ACHN (cell line): ENCODE results near the gene TP53BP2.
A peak's percentile ranks its signal among the peaks of the same experiment; 100 is the strongest.
"Not testable (repeated sequence)": the region's sequence is repeated elsewhere in the genome, so short reads cannot be mapped to it uniquely, and the experiment has no call there.

Experiments used
- DNase-seq: peaks from one replicate; pipeline ENCODE4 v3.0.0-alpha.2; 2015
- in situ Hi-C: cut with HindIII; loops from 2 replicates; pipeline ENCODE4 v1.10.0; 2017; ENCODE audit warnings: low sequenced_read_pairs, low pct_ligation_motif_present, low pct_unique_long_range_greater_than_20kb

The TP53BP2 gene

GRCh38 chr1:223811634-223812101, 34.1 kb downstream of the TP53BP2 start:
- DNase-seq: peak; percentile 74
- in situ Hi-C loops: no loop called here

GRCh38 chr1:223810586-223810985, 35.2 kb downstream of the TP53BP2 start:
- in situ Hi-C loops: no loop called here
- DNase-seq: peak; percentile 23

GRCh38 chr1:223809905-223810304, 35.8 kb downstream of the TP53BP2 start:
- in situ Hi-C loops: not testable (repeated sequence)
- peak; percentile 44 for DNase-seq

- in situ Hi-C loops: no loop called here
- no peak for DNase-seq
Observed at GRCh38 chr1:223803211-223803610, 42.5 kb downstream of the TP53BP2 start.

GRCh38 chr1:223802602-223803001, 43.1 kb downstream of the TP53BP2 start:
- in situ Hi-C loops: no loop called here
- no peak for DNase-seq

GRCh38 chr1:223802032-223802431, 43.7 kb downstream of the TP53BP2 start:
- in situ Hi-C loops: no loop called here
- no peak for DNase-seq

GRCh38 chr1:223796210-223796609, 49.5 kb downstream of the TP53BP2 start:
- in situ Hi-C loops: no loop called here
- DNase-seq: no peak

GRCh38 chr1:223794136-223794880, 51.4 kb downstream of the TP53BP2 start:
- in situ Hi-C loops: no loop called here
- DNase-seq: no peak

GRCh38 chr1:223793716-223794115, 52.0 kb downstream of the TP53BP2 start:
- no peak for DNase-seq
- in situ Hi-C loops: no loop called here

- in situ Hi-C loops: no loop called here
- DNase-seq: no peak
Observed at GRCh38 chr1:223792046-223792445, 53.7 kb downstream of the TP53BP2 start.

- DNase-seq: no peak
- in situ Hi-C loops: no loop called here
Observed at GRCh38 chr1:223788746-223789415, 56.9 kb downstream of the TP53BP2 start.

- in situ Hi-C loops: no loop called here
- DNase-seq: no peak
Observed at GRCh38 chr1:223785808-223786207, 59.9 kb downstream of the TP53BP2 start.

- in situ Hi-C loops: no loop called here
- no peak for DNase-seq
Observed at GRCh38 chr1:223784541-223784940, 61.2 kb downstream of the TP53BP2 start.

- no peak for DNase-seq
- in situ Hi-C loops: no loop called here
Observed at GRCh38 chr1:223783676-223784075, 62.1 kb downstream of the TP53BP2 start.

GRCh38 chr1:223780949-223781348, 64.8 kb downstream of the TP53BP2 start:
- no peak for DNase-seq
- in situ Hi-C loops: no loop called here

- DNase-seq: no peak
- in situ Hi-C loops: no loop called here
Observed at GRCh38 chr1:223780318-223780717, 65.4 kb downstream of the TP53BP2 start.

GRCh38 chr1:223776826-223777454, 68.8 kb downstream of the TP53BP2 start:
- in situ Hi-C loops: no loop called here
- no peak for DNase-seq

GRCh38 chr1:223776075-223776814, 69.5 kb downstream of the TP53BP2 start:
- DNase-seq: peak; percentile 93
- in situ Hi-C loops: no loop called here

GRCh38 chr1:223775711-223776074, 70.1 kb downstream of the TP53BP2 start:
- in situ Hi-C loops: no loop called here
- DNase-seq: no peak
